Measurements from ENCODE around the gene HRK. TPM values are rescaled to one million over a fixed set of nuclear protein-coding genes. Genes with fewer than 3 reads are reported as not detected.

The HRK gene
- total and polyA plus RNA-seq, 9 of the 15 experiments (the other 6 are each of a cell fraction or from before 2014, with no cell fraction given), result 0.01 to 0.05 (median 0.04) TPM; not detected in 6

- no peak overlapping the region for H2AFZ ChIP-seq (ENCODE audit: low read depth, low read length)
- TF ChIP-seq ZHX1 (conservative IDR thresholded peaks at IDR 0.05; ENCODE audit: low read length) (no peak), ZNF121 (CRISPR knock-in tag; conservative IDR thresholded peaks at IDR 0.05) (peak; percentile 69)
- H3K36me3 ChIP-seq (ENCODE audit: control insufficient read depth, insufficient read depth, low read length), result no peaks in the 10 kb centered on the region
- in situ Hi-C loops (cut with MboI) (no loop called here), intact Hi-C loops (cut with micrococcal nuclease) (no loop called here)
- ATAC-seq (no peak), FAIRE-seq (no peak), DNase-seq (ENCODE audit: extremely low read depth in 1 of 4, low spot score in 3 of 4) (no peak)
- no peak overlapping the region for H3K4me3 ChIP-seq
- no peaks in the 10 kb centered on the region for H3K9me1 ChIP-seq (ENCODE audit: control insufficient read depth, insufficient read depth, low read length)
- no peaks in the 10 kb centered on the region for H3K27me3 ChIP-seq (ENCODE audit: control insufficient read depth in 2 of 2, insufficient read depth in 2 of 2, low read length in 2 of 2)
- no peak overlapping the region for H3K27ac ChIP-seq (ENCODE audit: extremely low read depth, low read depth, low read length)
- CTCF ChIA-PET (ENCODE audit: low intra/inter-chr PET ratio), result no interaction called here
- 24% methylated on average over 6 of the region's 6 CpGs for WGBS (ENCODE audit: insufficient coverage, low coverage, missing lambda C conversion rate)
- H3K79me2 ChIP-seq (ENCODE audit: control insufficient read depth, insufficient read depth, low read length), result no peaks in the 10 kb centered on the region
- H3K4me1 ChIP-seq (replicated peaks in 1 of 2; ENCODE audit: control insufficient read depth in 2 of 2, insufficient read depth in 2 of 2, low read length in 2 of 2), result no peaks in the 10 kb centered on the region
- BruUV-seq (replicated peaks), result no TSS peak
- no peaks in the 10 kb centered on the region for H3K9me3 ChIP-seq (replicated peaks; ENCODE audit: control insufficient read depth, insufficient read depth, low read depth, low read length)
- no peak overlapping the region for H3K9ac ChIP-seq (ENCODE audit: insufficient read depth in 1 of 2, low read depth in 2 of 2, low read length in 2 of 2)
- POLR2A ChIA-PET, result no interaction called here
- no peaks in the 10 kb centered on the region for H4K20me1 ChIP-seq (replicated peaks; ENCODE audit: control insufficient read depth, insufficient read depth, low read length)
- H3K4me2 ChIP-seq (ENCODE audit: insufficient read depth, low read length), result no peak overlapping the region
Observed at GRCh38 chr12:116843085-116843484, 38.2 kb downstream of the HRK start.

GRCh38 chr12:116839287-116839830, 41.9 kb downstream of the HRK start:
- Histone ChIP-seq H3K4me2 (ENCODE audit: insufficient read depth, low read length) (no peak overlapping the region), H3K4me1 (replicated peaks in 1 of 2; ENCODE audit: control insufficient read depth in 2 of 2, insufficient read depth in 2 of 2, low read length in 2 of 2) (no peaks in the 10 kb centered on the region), H3K27ac (ENCODE audit: extremely low read depth, low read depth, low read length) (no peak overlapping the region), H3K79me2 (ENCODE audit: control insufficient read depth, insufficient read depth, low read length) (no peaks in the 10 kb centered on the region), H3K27me3 (ENCODE audit: control insufficient read depth in 2 of 2, insufficient read depth in 2 of 2, low read length in 2 of 2) (no peaks in the 10 kb centered on the region), H3K9me3 (replicated peaks; ENCODE audit: control insufficient read depth, insufficient read depth, low read depth, low read length) (no peaks in the 10 kb centered on the region), H4K20me1 (replicated peaks; ENCODE audit: control insufficient read depth, insufficient read depth, low read length) (no peaks in the 10 kb centered on the region), H3K9ac (ENCODE audit: insufficient read depth in 1 of 2, low read depth in 2 of 2, low read length in 2 of 2) (no peak overlapping the region), H3K36me3 (ENCODE audit: control insufficient read depth, insufficient read depth, low read length) (peaks cover 6% of the 10 kb centered on the region; the same call in 1 of the 3 replicates), H3K4me3 (no peak overlapping the region), H3K9me1 (ENCODE audit: control insufficient read depth, insufficient read depth, low read length) (no peaks in the 10 kb centered on the region), H2AFZ (ENCODE audit: low read depth, low read length) (no peak overlapping the region)
- no TSS peak for BruUV-seq (replicated peaks)
- FAIRE-seq (no peak), DNase-seq (ENCODE audit: extremely low read depth in 1 of 4, low spot score in 3 of 4) (no peak), ATAC-seq (no peak)
- in situ Hi-C loops (cut with MboI) (no loop called here), intact Hi-C loops (cut with micrococcal nuclease) (no loop called here)
- WGBS (ENCODE audit: insufficient coverage, low coverage, missing lambda C conversion rate), result 8% methylated on average over 1 of the region's 3 CpGs
- ChIA-PET CTCF (ENCODE audit: low intra/inter-chr PET ratio) (no interaction called here), POLR2A (no interaction called here)
- TF ChIP-seq ZNF395 (CRISPR knock-in tag; IDR thresholded peaks at IDR 0.05) (no peak), HNRNPL (IDR thresholded peaks at IDR 0.05; ENCODE audit: low read depth, low read length) (no peak), JUN (IDR thresholded peaks at IDR 0.05; ENCODE audit: borderline replicate concordance, low read depth, low read length) (no peak), JUN (CRISPR knock-in tag; IDR thresholded peaks at IDR 0.05; ENCODE audit: borderline replicate concordance) (no peak), FOXK2 (conservative IDR thresholded peaks at IDR 0.05 in 1 of 2, IDR thresholded peaks at IDR 0.05 in 1 of 2; ENCODE audit: low read depth in 2 of 2) (no peak), SOX6 (IDR thresholded peaks at IDR 0.05) (no peak), TEAD4 (IDR thresholded peaks at IDR 0.05; ENCODE audit: low read length) (no peak), TEAD4 (CRISPR knock-in tag; IDR thresholded peaks at IDR 0.05; ENCODE audit: borderline replicate concordance) (no peak), GATAD2B (IDR thresholded peaks at IDR 0.05; ENCODE audit: borderline replicate concordance) (no peak), PHTF2 (CRISPR knock-in tag; IDR thresholded peaks at IDR 0.05) (no peak)
